HL-60 (cell line): ENCODE measurements around the gene CACNA2D1.

Experiments
- POLR2AphosphoS5 ChIP-seq: IDR thresholded peaks from 2 replicates; pipeline ENCODE4 v1.6.1; 2012; ENCODE audit warnings: low read depth
- TF ChIP-seq, protein P1 (sequence below): IDR thresholded peaks from one replicate; pipeline ENCODE4 v1.5.1; 2011; ENCODE audit warnings: low read length, control low read depth, inconsistent platforms; ENCODE audit not compliant: insufficient read depth
- TF ChIP-seq, protein P2 (sequence below): IDR thresholded peaks from 2 replicates; pipeline ENCODE4 v1.6.1; 2012; ENCODE audit warnings: low read depth; ENCODE audit not compliant: insufficient replicate concordance

DNA sequence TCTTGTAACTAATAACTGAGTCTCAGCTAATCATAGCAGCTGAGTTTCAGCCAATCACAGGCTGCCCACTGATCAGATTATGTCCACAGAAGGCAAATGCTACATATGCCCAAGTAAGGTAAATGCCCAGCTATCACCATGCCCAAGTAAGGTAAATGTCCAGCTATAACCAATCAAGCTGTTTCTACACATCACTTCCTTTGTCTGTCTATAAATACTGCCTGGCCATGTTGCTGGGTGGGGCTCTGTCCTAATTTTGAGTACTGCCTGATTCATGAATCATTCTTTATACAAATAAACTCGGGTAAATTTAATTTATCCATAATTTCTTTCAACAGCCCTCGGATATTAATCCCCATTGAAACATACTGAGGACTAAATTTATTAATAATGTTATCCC is 312.4 kb downstream of the CACNA2D1 start:
- TF ChIP-seq, protein P1, sequence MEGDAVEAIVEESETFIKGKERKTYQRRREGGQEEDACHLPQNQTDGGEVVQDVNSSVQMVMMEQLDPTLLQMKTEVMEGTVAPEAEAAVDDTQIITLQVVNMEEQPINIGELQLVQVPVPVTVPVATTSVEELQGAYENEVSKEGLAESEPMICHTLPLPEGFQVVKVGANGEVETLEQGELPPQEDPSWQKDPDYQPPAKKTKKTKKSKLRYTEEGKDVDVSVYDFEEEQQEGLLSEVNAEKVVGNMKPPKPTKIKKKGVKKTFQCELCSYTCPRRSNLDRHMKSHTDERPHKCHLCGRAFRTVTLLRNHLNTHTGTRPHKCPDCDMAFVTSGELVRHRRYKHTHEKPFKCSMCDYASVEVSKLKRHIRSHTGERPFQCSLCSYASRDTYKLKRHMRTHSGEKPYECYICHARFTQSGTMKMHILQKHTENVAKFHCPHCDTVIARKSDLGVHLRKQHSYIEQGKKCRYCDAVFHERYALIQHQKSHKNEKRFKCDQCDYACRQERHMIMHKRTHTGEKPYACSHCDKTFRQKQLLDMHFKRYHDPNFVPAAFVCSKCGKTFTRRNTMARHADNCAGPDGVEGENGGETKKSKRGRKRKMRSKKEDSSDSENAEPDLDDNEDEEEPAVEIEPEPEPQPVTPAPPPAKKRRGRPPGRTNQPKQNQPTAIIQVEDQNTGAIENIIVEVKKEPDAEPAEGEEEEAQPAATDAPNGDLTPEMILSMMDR: no peak
- no peak for TF ChIP-seq POLR2AphosphoS5
- TF ChIP-seq, protein P2, sequence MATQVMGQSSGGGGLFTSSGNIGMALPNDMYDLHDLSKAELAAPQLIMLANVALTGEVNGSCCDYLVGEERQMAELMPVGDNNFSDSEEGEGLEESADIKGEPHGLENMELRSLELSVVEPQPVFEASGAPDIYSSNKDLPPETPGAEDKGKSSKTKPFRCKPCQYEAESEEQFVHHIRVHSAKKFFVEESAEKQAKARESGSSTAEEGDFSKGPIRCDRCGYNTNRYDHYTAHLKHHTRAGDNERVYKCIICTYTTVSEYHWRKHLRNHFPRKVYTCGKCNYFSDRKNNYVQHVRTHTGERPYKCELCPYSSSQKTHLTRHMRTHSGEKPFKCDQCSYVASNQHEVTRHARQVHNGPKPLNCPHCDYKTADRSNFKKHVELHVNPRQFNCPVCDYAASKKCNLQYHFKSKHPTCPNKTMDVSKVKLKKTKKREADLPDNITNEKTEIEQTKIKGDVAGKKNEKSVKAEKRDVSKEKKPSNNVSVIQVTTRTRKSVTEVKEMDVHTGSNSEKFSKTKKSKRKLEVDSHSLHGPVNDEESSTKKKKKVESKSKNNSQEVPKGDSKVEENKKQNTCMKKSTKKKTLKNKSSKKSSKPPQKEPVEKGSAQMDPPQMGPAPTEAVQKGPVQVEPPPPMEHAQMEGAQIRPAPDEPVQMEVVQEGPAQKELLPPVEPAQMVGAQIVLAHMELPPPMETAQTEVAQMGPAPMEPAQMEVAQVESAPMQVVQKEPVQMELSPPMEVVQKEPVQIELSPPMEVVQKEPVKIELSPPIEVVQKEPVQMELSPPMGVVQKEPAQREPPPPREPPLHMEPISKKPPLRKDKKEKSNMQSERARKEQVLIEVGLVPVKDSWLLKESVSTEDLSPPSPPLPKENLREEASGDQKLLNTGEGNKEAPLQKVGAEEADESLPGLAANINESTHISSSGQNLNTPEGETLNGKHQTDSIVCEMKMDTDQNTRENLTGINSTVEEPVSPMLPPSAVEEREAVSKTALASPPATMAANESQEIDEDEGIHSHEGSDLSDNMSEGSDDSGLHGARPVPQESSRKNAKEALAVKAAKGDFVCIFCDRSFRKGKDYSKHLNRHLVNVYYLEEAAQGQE: no peak
